CD4-positive, alpha-beta T cell treated with Interleukin-15 for 1 hour (primary cell): ENCODE measurements around the gene SETDB1.

Source experiments
- DNase-seq: peaks from one replicate; pipeline ENCODE4 v3.0.0-alpha.2; 2020

SETDB1 gene

DNA sequence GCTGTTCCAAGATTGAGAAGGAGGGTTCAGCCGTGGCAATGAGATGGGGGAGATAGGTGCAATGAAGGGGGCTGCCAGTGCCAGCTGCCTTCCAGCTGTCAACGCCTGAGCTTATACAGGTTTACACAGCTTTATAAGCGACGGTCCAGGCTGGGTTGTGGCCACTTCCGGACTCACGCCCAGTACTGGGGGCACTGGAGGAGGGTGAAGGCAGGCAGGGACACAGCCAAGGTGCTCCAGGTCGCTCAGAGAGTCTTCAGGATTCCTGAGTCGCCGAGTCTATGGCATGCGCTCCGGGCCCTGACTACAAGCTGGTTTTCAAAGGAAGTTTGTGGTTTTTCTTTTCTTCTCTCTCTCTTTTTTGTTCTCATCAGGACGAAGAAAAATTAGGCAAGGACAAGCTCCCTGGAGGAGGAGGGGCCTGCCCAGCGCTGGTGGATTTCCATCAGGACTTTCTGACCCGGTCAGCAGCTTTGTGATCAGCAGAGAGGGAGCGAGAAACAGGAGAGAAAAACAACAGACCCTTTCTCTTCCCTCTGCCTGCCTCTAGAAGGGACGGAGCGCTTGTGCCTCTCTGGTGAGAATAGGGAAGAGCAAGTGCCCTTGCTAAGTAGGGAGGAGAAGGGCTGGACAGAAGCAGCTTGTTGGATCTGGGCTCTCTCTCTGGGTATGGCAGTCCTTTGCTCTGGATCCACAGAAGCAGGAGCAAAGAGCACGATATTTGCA lies 80.3 kb downstream of the SETDB1 start, which contains the start of gene MINDY1:
Gene MINDY1 (minus strand): TSS at position 576 of the 726 bp plus-strand sequence. CDS start 4,285 bp downstream, outside the sequence.
- peak; percentile 63 for DNase-seq

DNA sequence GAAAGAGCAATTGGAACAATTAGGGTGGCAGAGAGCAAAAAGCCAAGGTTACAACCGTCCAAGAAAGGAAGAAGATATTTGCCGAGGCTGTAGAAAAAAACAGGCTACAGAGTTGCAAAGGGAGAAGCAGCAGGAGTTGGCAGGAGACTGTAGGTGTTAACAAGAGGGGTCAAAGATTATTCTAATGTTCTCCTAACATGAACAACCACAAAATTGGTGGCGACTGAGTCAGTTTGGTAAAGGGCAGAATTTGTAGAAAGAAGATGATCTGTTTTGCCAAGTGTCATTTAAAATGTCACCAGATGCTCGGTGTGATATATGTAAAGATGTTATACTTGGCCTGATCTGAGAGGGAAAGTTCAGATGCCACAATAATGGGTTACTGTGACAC lies 81.7 kb downstream of the SETDB1 start:
- DNase-seq: no peak

DNA sequence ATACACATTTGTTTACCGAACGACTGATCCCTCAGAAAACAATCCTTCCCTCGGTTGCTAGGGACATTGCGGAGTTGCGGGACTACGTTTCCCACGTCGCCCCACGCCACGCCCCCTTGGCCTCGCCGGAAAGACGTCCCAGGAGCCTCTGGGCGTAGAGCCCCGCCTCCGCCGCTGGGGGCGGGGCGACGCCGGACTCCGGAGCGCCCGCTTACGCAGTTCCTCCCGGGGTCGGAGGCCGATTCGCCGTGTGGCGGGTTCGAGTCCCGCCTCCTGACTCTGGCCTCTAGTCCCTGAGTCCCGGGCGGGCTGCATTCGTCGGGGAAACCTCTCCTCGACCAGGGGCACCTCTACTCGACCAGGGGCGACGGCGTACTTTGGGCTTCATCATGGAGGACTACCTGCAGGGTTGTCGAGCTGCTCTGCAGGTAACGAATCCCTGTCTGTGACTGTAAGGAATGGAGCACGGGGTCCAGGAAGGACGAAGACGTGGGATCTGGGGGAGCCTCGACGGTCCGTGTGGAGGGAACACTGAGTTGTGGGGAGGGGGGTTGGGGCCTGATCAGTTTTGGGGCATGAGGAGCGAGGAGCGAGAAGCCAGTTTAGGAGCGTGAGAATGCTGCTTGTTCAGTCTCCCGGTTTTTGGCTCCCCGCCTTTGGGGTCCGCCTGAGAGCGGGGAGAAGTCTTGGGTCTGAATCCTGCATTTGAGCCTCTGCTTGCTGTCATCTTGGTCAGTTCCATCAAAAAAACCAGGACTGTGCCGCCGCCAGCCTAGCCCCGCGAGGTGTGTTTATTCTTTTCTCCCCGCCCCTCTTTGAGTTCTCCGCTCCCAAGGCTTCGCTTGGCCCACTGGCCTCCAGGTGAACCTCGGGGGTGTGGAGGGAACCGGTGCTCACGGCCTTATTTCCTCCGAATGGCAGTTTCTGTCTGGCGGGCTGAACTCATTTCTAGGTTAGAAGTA lies 82.4 kb downstream of the SETDB1 start, which contains the start of gene PRUNE1:
Gene PRUNE1 (plus strand): TSS at position 206 of the 962 bp plus-strand sequence. CDS start 184 bp downstream, at position 390.
- peak; percentile 98 for DNase-seq

DNA sequence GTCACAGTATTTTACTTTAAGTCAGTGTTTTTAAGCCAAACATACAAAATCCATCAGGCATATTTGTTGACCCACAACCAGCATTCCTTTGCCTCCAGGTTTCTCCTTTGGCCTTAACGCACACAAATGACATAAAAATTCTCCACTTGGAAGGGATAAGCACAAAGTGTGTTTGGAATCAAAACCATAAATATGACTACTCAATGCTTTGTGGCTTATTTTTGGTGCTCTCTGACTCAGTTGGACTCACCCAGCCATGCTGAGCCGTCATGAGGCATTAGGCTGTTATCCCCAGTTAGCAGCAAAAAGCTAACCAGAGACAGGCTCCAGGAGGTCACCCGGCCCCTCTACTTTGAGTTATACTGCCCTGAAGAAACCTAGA lies 83.0 kb downstream of the SETDB1 start:
- no peak for DNase-seq

DNA sequence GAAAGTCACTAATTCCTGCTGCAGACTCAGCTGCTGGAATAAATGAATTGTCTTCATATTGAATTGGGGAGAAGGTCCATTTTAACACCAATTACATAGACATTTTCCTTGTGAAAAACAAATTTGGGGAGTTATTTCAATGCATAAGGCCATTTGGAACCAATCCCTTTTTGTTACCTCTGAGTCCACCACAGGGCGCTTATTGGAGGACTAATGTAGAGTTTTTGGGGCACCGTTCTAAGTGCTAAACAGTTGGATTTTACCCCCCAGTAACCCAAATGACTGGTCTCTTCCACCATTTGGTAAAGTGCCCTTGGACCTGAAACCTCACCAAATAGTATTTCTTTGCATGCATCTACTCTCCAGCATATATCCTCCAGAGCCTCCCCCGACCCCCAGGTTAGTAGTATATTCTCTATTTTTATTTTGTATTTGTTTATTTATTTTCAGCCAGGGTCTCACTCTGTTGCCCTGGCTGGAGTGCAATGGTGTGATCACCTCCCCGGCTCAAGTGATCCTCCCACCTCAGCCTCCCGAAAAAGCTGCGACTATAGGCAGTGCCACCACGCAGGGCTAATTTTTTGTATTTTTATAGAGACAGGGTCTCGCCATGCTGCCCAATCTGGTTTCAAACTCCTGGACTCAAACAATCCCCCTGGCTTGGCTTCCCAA lies 83.6 kb downstream of the SETDB1 start:
- DNase-seq: no peak

DNA sequence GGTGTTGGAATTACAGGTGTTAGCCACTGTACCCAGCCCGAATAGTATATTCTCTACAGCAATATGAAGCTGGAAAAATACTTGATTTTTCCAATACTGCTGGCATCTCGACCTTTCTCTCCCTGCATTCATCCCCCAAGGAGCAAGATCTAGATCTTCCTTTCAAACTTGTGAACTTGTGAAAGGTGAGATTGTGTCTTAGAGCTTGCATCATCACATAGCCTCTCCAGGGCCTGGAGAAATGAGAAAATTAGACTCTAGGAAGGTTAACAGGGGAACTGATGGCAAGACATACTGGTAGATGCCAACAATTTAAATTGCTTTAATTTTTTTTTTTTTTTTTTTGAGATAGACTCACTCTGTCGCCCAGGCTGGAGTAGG lies 84.2 kb downstream of the SETDB1 start:
- DNase-seq: no peak

DNA sequence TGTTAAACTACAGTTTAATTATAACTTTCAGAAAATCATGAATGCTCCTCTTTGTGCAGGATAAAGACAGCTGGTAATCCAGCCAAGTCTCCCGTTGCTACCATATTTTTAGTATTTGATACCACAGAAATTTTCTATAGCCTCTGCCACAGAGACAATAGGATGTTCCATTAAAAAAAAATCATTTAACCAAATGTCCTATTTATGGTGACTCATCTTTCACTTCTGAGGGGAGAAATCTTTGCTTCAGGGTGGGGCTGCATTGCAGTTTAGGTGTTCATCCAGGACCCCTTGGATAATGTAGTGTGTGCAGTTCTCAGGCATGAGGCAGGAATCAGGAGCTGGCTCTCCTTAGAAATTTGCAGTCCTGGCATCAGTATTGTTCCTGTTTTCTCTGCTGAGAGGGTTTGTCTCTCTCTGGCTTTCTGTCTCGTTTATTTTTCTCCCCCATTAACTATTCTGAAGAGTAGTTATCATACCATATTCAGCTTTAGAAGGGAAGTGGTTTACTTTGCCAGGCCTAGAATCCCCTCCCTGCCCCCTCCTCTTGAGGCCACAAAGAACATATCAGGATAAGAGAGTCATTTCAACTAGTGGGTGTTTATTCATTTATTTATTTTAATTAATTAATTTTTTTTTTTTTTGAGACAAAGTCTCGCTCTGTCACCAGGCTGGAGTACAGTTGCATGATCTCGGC lies 85.1 kb downstream of the SETDB1 start:
- DNase-seq: no peak

DNA sequence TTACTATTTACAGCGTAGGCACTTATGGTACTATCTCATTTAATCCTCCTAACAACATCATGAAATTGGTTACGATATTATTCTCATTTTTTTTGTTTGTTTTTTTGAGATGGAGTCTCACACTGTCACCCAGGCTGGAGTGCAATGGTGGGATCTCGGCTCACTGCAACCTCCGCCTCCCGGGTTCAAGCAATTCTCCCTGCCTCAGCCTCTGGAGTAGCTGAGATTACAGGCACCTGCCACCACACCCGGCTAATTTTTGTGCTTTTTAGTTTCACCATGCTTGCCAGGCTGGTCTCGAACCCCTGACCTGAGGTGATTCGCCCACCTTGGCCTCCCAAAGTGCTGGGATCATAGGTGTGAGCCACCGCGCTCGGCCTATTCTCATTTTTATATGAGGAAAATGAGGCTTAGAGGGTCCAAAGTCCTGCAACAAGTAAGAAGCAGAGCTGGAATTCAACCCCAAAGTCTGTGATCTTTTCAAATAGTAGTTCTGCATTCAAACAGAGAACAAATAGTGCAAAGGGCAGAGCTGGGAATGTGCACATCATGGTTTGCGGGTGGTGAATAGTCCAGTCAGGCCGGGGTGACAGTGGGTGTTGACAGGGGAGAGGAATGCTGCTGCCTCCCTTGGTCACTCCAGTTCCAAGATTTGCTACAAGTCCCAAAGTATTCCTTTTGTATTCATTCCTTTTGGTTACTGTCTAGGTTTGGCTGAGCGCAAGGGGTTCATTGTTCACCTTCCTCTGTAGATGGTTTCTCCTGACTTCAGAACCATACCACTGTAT lies 86.7 kb downstream of the SETDB1 start:
- no peak for DNase-seq

DNA sequence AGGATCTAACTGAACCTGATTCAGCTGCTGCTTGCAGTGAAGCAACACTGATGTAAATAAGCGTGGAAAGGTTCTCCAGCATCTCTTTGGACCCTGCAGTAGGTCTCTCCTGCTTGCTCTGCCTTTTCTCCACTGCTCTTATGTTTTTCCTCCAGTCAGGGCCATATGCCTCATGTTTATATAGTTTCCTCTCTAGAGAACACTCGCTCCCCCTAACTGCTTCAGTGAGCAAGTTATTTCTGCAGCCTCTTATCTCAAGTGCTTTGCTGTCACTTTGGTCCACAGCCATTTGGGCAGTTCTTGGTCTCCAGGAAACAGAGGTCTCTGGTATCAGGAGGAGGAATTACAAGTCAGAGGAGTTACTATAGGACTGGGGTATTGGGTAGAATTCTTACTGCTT lies 87.4 kb downstream of the SETDB1 start:
- no peak for DNase-seq
